ENCODE measurements around the gene PLAAT1.
A peak's percentile ranks its signal among the peaks of the same experiment; 100 is the strongest.

The PLAAT1 gene

DNA sequence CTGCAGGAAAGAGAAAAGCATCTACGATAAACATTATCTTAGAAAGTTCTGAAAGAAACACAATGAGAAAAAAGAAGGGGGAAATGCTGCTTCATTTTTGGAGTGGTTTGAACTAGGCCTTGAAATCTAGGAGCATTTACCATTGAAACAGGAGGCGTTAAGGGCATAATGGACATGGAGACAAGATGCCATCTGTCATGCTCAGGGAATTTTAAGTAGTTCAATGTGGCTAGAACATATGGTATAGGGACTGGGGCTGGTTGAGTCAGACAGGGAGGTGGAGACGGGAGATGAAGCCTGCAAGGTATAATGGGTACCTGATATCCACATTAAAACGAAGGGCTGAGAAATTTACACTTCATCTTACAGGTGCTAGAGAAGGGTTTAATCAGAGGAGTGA, 10.4 kb upstream of the PLAAT1 start:
- no peaks in the 10 kb centered on the region for H3K4me1 ChIP-seq (ENCODE audit: low read length)
- H3K79me2 ChIP-seq (ENCODE audit: low read length), result no peaks in the 10 kb centered on the region
- no peak overlapping the region for H3K4me3 ChIP-seq (ENCODE audit: low read length)
- H3K9me3 ChIP-seq (replicated peaks; ENCODE audit: insufficient read depth, low read length), result no peaks in the 10 kb centered on the region
- no peaks in the 10 kb centered on the region for H3F3A ChIP-seq (ENCODE audit: insufficient read depth, low read length)
- H3K4me2 ChIP-seq (ENCODE audit: low read depth, low read length), result no peak overlapping the region
- H4K20me1 ChIP-seq (ENCODE audit: insufficient read depth, low read length), result no peaks in the 10 kb centered on the region
- H3K36me3 ChIP-seq (replicated peaks; ENCODE audit: insufficient read depth, low read length), result no peaks in the 10 kb centered on the region
- no peak overlapping the region for H3K9ac ChIP-seq (ENCODE audit: low read length)
- no peaks in the 10 kb centered on the region for H3K27me3 ChIP-seq (replicated peaks; ENCODE audit: insufficient read depth, low read length)
- H2AFZ ChIP-seq (ENCODE audit: low read length), result 0 out of 2 replicates have a peak overlapping the region, but pooled peaks have one; percentile 3
- H3K9me2 ChIP-seq (replicated peaks; ENCODE audit: insufficient read depth, low read length), result no peaks in the 10 kb centered on the region
- TF ChIP-seq EZH2phosphoT487 (IDR thresholded peaks at IDR 0.05; ENCODE audit: low read length), result no peak
- no peak for TF ChIP-seq CTCF (IDR thresholded peaks at IDR 0.05; ENCODE audit: low read length)
- TF ChIP-seq EZH2 (optimal IDR thresholded peaks at IDR 0.05; ENCODE audit: low read depth, low read length), result no peak
- no peak overlapping the region for H3K27ac ChIP-seq (ENCODE audit: low read length)
- DNase-seq, result no peak

- H3K9me3 ChIP-seq (replicated peaks; ENCODE audit: insufficient read depth, low read length), result no peaks in the 10 kb centered on the region
- H3K36me3 ChIP-seq (replicated peaks; ENCODE audit: insufficient read depth, low read length), result no peaks in the 10 kb centered on the region
- no peak overlapping the region for H3K4me2 ChIP-seq (ENCODE audit: low read depth, low read length)
- H2AFZ ChIP-seq (ENCODE audit: low read length), result no peak overlapping the region
- H3F3A ChIP-seq (ENCODE audit: insufficient read depth, low read length), result no peaks in the 10 kb centered on the region
- H4K20me1 ChIP-seq (ENCODE audit: insufficient read depth, low read length), result no peaks in the 10 kb centered on the region
- DNase-seq, result no peak
- H3K27ac ChIP-seq (ENCODE audit: low read length), result no peak overlapping the region
- H3K79me2 ChIP-seq (ENCODE audit: low read length), result no peaks in the 10 kb centered on the region
- no peak overlapping the region for H3K9ac ChIP-seq (ENCODE audit: low read length)
- H3K9me2 ChIP-seq (replicated peaks; ENCODE audit: insufficient read depth, low read length), result no peaks in the 10 kb centered on the region
- H3K4me1 ChIP-seq (ENCODE audit: low read length), result no peaks in the 10 kb centered on the region
- no peak overlapping the region for H3K4me3 ChIP-seq (ENCODE audit: low read length)
- TF ChIP-seq EZH2phosphoT487 (IDR thresholded peaks at IDR 0.05; ENCODE audit: low read length), result no peak
- no peak for TF ChIP-seq EZH2 (optimal IDR thresholded peaks at IDR 0.05; ENCODE audit: low read depth, low read length)
- no peak for TF ChIP-seq CTCF (IDR thresholded peaks at IDR 0.05; ENCODE audit: low read length)
- no peaks in the 10 kb centered on the region for H3K27me3 ChIP-seq (replicated peaks; ENCODE audit: insufficient read depth, low read length)
Observed at GRCh38 chr3:193231201-193231600, 9.8 kb upstream of the PLAAT1 start.

GRCh38 chr3:193236599-193236998, 4.4 kb upstream of the PLAAT1 start:
- TF ChIP-seq EZH2phosphoT487 (IDR thresholded peaks at IDR 0.05; ENCODE audit: low read length), result no peak
- TF ChIP-seq EZH2 (optimal IDR thresholded peaks at IDR 0.05; ENCODE audit: low read depth, low read length), result no peak
- no peak for TF ChIP-seq CTCF (IDR thresholded peaks at IDR 0.05; ENCODE audit: low read length)
- Histone ChIP-seq H2AFZ (ENCODE audit: low read length) (no peak overlapping the region), H3K9me3 (replicated peaks; ENCODE audit: insufficient read depth, low read length) (no peaks in the 10 kb centered on the region), H3K9ac (ENCODE audit: low read length) (no peak overlapping the region), H3K27ac (ENCODE audit: low read length) (no peak overlapping the region), H3K4me2 (ENCODE audit: low read depth, low read length) (no peak overlapping the region), H3K9me2 (replicated peaks; ENCODE audit: insufficient read depth, low read length) (no peaks in the 10 kb centered on the region), H3K79me2 (ENCODE audit: low read length) (no peaks in the 10 kb centered on the region), H3K4me1 (ENCODE audit: low read length) (no peaks in the 10 kb centered on the region), H3F3A (ENCODE audit: insufficient read depth, low read length) (no peaks in the 10 kb centered on the region), H3K27me3 (replicated peaks; ENCODE audit: insufficient read depth, low read length) (no peaks in the 10 kb centered on the region), H3K4me3 (ENCODE audit: low read length) (no peak overlapping the region), H3K36me3 (replicated peaks; ENCODE audit: insufficient read depth, low read length) (no peaks in the 10 kb centered on the region), H4K20me1 (ENCODE audit: insufficient read depth, low read length) (no peaks in the 10 kb centered on the region)
- no peak for DNase-seq

Measured in MM.1S (cell line).